ENCODE data around the gene VAMP5.
"Not testable (repeated sequence)": the region's sequence is repeated elsewhere in the genome, so short reads cannot be mapped to it uniquely, and the experiment has no call there.

VAMP5 gene

GRCh38 chr2:85551698-85552678 is 32.2 kb upstream of the VAMP5 start:
- DNase-seq = peak; percentile 87

GRCh38 chr2:85553184-85553583 is 31.0 kb upstream of the VAMP5 start:
- DNase-seq = no peak

GRCh38 chr2:85554980-85555612 is 29.1 kb upstream of the VAMP5 start:
- DNase-seq = no peak

GRCh38 chr2:85557130-85557529 is 27.1 kb upstream of the VAMP5 start:
- DNase-seq = no peak

GRCh38 chr2:85558160-85558559 is 26.1 kb upstream of the VAMP5 start:
- no peak for DNase-seq

- not testable (repeated sequence) for DNase-seq
These were observed 23.9 kb upstream of the VAMP5 start for GRCh38 chr2:85560403-85560726.

- DNase-seq = no peak
These were observed 23.4 kb upstream of the VAMP5 start for GRCh38 chr2:85560812-85561279.

- peak; percentile 96 for DNase-seq
These were observed 22.7 kb upstream of the VAMP5 start, which contains the start of gene GGCX for GRCh38 chr2:85561280-85562212. Gene GGCX (minus strand): TSS chr2:85561493. CDS start chr2:85561428, 65 bp downstream.

- DNase-seq = no peak
These were observed 20.1 kb upstream of the VAMP5 start for GRCh38 chr2:85564144-85564563.

- no peak for DNase-seq
These were observed 18.0 kb upstream of the VAMP5 start for GRCh38 chr2:85566265-85566664.

GRCh38 chr2:85575739-85576138 is 8.5 kb upstream of the VAMP5 start:
- no peak for DNase-seq

GRCh38 chr2:85577063-85577385 is 7.2 kb upstream of the VAMP5 start:
- DNase-seq = no peak

GRCh38 chr2:85577386-85578242 is 6.6 kb upstream of the VAMP5 start, which contains the start of gene VAMP8:
Gene VAMP8 (plus strand): TSS chr2:85577586. CDS start chr2:85577647, 61 bp downstream.
- peak; percentile 69 for DNase-seq

GRCh38 chr2:85578243-85579180 is 5.7 kb upstream of the VAMP5 start:
- peak; percentile 20 for DNase-seq

GRCh38 chr2:85579266-85579935 is 4.8 kb upstream of the VAMP5 start:
- no peak for DNase-seq

GRCh38 chr2:85580206-85580605 is 4.0 kb upstream of the VAMP5 start:
- DNase-seq = no peak

GRCh38 chr2:85582492-85582891 is 1.7 kb upstream of the VAMP5 start:
- DNase-seq = no peak

- DNase-seq = peak; percentile 44
These were observed 421 bp upstream of the VAMP5 start for GRCh38 chr2:85583667-85584353.
